Measurements from ENCODE around the gene PCNX3. TPM values are rescaled to one million over a fixed set of nuclear protein-coding genes. Genes with fewer than 3 reads are reported as not detected.

The PCNX3 gene
- total RNA-seq, 2 donors from 2014 or later: 32.0 to 67.9 TPM

- intact Hi-C loops (cut with DNase I): no loop called here
- TF ChIP-seq CTCF (IDR thresholded peaks at IDR 0.05) (peak in 1 of 4 experiments; percentile 8), POLR2AphosphoS5 (IDR thresholded peaks at IDR 0.05) (no peak), POLR2A (IDR thresholded peaks at IDR 0.05) (peak; percentile 79)
- DNase-seq (ENCODE audit: low spot score): peak; percentile 58
- H3K4me1 ChIP-seq (replicated peaks): peaks cover 15% of the 10 kb centered on the region
- no peaks in the 10 kb centered on the region for H3K27me3 ChIP-seq (replicated peaks; ENCODE audit: insufficient read depth)
- peak overlapping the region; percentile 60 to 65 for H3K27ac ChIP-seq
- WGBS: 21% methylated on average over 74 of the region's 87 CpGs
- no peaks in the 10 kb centered on the region for H3K36me3 ChIP-seq
- peak overlapping the region; percentile 41 to 45 for H3K4me3 ChIP-seq
- no peaks in the 10 kb centered on the region for H3K9me3 ChIP-seq
These were observed 31.6 kb downstream of the PCNX3 start for GRCh38 chr11:65646958-65647701.

DNA sequence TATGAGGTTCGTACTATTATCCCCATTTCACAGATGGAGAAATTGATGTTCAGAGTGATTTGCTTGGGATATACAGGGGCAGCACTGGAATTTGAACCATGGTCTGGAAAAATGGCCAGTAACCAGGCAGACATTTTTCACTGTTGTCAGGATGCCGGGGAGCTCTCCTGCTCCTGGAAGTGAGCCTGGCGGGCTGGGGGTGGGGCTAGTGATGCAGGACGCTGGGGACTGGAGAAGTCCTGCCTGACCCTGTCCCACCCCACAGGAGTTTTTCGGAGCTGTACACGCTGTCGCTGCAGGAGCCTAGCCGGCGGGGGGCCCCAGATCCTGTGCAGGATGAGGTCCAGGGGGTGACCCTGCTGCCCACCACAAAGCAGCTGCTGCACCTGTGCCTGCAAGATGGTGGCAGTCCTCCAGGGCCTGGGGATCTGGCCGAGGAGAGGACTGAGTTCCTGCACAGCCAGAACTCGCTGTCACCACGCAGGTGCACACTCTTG is 33.5 kb downstream of the PCNX3 start:
- DNase-seq (ENCODE audit: low spot score): no peak
- Histone ChIP-seq H3K27me3 (replicated peaks; ENCODE audit: insufficient read depth) (no peaks in the 10 kb centered on the region), H3K4me1 (replicated peaks) (peaks cover 23% of the 10 kb centered on the region), H3K36me3 (no peaks in the 10 kb centered on the region), H3K4me3 (no peak overlapping the region), H3K27ac (peak overlapping the region; percentile 34 to 96), H3K9me3 (no peaks in the 10 kb centered on the region)
- TF ChIP-seq POLR2AphosphoS5 (IDR thresholded peaks at IDR 0.05): no peak
- TF ChIP-seq POLR2A (IDR thresholded peaks at IDR 0.05): no peak
- no peak for TF ChIP-seq CTCF (IDR thresholded peaks at IDR 0.05)
- 51% methylated on average over 12 of the region's 12 CpGs for WGBS
- intact Hi-C loops (cut with DNase I): no loop called here

- H3K36me3 ChIP-seq: peaks cover 0 to 8% of the 10 kb centered on the region in 2 donors
- no peaks in the 10 kb centered on the region for H3K9me3 ChIP-seq
- TF ChIP-seq CTCF (IDR thresholded peaks at IDR 0.05) (no peak), POLR2AphosphoS5 (IDR thresholded peaks at IDR 0.05) (no peak), POLR2A (IDR thresholded peaks at IDR 0.05) (no peak)
- 71% methylated on average over 15 of the region's 16 CpGs for WGBS
- H3K4me3 ChIP-seq: no peak overlapping the region
- intact Hi-C loops (cut with DNase I): loop anchor here (5.0 kb wide), 1 partner anchor 33 kb away; the partner anchor contains the start of gene PCNX3
- no peak for DNase-seq (ENCODE audit: low spot score)
- H3K27ac ChIP-seq: peak overlapping the region; percentile 96
- H3K4me1 ChIP-seq (replicated peaks): peaks cover 27% of the 10 kb centered on the region
- H3K27me3 ChIP-seq (replicated peaks; ENCODE audit: insufficient read depth): no peaks in the 10 kb centered on the region
These were observed 34.3 kb downstream of the PCNX3 start for GRCh38 chr11:65649656-65650546.

GRCh38 chr11:65650547-65651338 is 35.2 kb downstream of the PCNX3 start:
- no peak overlapping the region for H3K4me3 ChIP-seq
- H3K27ac ChIP-seq: peak overlapping the region; percentile 96
- H3K27me3 ChIP-seq (replicated peaks; ENCODE audit: insufficient read depth): no peaks in the 10 kb centered on the region
- peaks cover 27% of the 10 kb centered on the region for H3K4me1 ChIP-seq (replicated peaks)
- 52% methylated on average over 20 of the region's 20 CpGs for WGBS
- H3K36me3 ChIP-seq: peaks cover 0 to 16% of the 10 kb centered on the region in 2 donors
- intact Hi-C loops (cut with DNase I): loop anchor here (5.0 kb wide), 1 partner anchor 33 kb away; the partner anchor contains the start of gene PCNX3
- H3K9me3 ChIP-seq: no peaks in the 10 kb centered on the region
- DNase-seq (ENCODE audit: low spot score): peak; percentile 51
- peak; percentile 49 for TF ChIP-seq POLR2AphosphoS5 (IDR thresholded peaks at IDR 0.05)
- peak in 1 of 4 experiments; percentile 16 for TF ChIP-seq CTCF (IDR thresholded peaks at IDR 0.05)
- TF ChIP-seq POLR2A (IDR thresholded peaks at IDR 0.05): peak; percentile 67
